HepG2 (cell line): ENCODE results near the gene MRPS21. TPM values are rescaled to one million over a fixed set of nuclear protein-coding genes. Genes with fewer than 3 reads are reported as not detected.

Experiments used
- CREM ChIP-seq, 2 experiments: sonication (generic) in 1 of 2; formaldehyde crosslinking in 1 of 2; IDR thresholded peaks; 2 replicates each; pipeline versions ENCODE4 v1.4.0 to v1.6.1; 2016 to 2020; ENCODE audit warnings: antibody characterized with exemption in 1 of 2, mild to moderate bottlenecking in 1 of 2, missing genetic modification reagents in 1 of 2
- EED ChIP-seq: sonication (generic); formaldehyde crosslinking; IDR thresholded peaks from 2 replicates; pipeline ENCODE4 v1.5.0; 2020; ENCODE audit warnings: mild to moderate bottlenecking, missing genetic modification reagents
- FOXM1 ChIP-seq: sonication (generic); formaldehyde crosslinking; IDR thresholded peaks from 2 replicates; pipeline ENCODE4 v1.5.0; 2020; ENCODE audit warnings: missing genetic modification reagents
- MEIS2 ChIP-seq: sonication (generic); formaldehyde crosslinking; IDR thresholded peaks from 2 replicates; pipeline ENCODE4 v1.9.0; 2021; ENCODE audit warnings: mild to moderate bottlenecking, missing genetic modification reagents
- RARG ChIP-seq: sonication (generic); formaldehyde crosslinking; IDR thresholded peaks from 2 replicates; pipeline ENCODE4 v1.4.0; 2020; ENCODE audit warnings: low read depth, mild to moderate bottlenecking, missing genetic modification reagents
- RFX1 ChIP-seq: fragments of 450-650 bp; IDR thresholded peaks from 2 replicates; pipeline ENCODE4 v1.6.1; 2017
- RFX3 ChIP-seq: IDR thresholded peaks from 2 replicates; pipeline ENCODE4 v1.6.1; 2016; ENCODE audit warnings: missing biosample characterization, missing genetic modification reagents
- SALL2 ChIP-seq: sonication (generic); formaldehyde crosslinking; IDR thresholded peaks from 2 replicates; pipeline ENCODE4 v1.8.1; 2023; ENCODE audit warnings: mild to moderate bottlenecking, missing genetic modification reagents, inconsistent platforms
- SETDB1 ChIP-seq: sonication (generic); formaldehyde crosslinking; IDR thresholded peaks from 2 replicates; pipeline ENCODE4 v1.5.1; 2020; ENCODE audit warnings: missing genetic modification reagents, mild to moderate bottlenecking, borderline replicate concordance
- TAF1 ChIP-seq: sonication (generic); formaldehyde crosslinking; IDR thresholded peaks from 2 replicates; pipeline ENCODE4 v1.4.0; 2020; ENCODE audit warnings: missing genetic modification reagents
- ZNF354B ChIP-seq: sonication (generic); formaldehyde crosslinking; IDR thresholded peaks from 2 replicates; pipeline ENCODE4 v1.8.0; 2022; ENCODE audit warnings: mild to moderate bottlenecking, missing genetic modification reagents
- ZNF614 ChIP-seq: IDR thresholded peaks from 2 replicates; pipeline ENCODE4 v1.6.1; 2018; ENCODE audit warnings: missing biosample characterization, missing genetic modification reagents, inconsistent platforms, borderline replicate concordance
- ZSCAN9 ChIP-seq: IDR thresholded peaks from 2 replicates; pipeline ENCODE4 v1.6.1; 2016; ENCODE audit warnings: borderline replicate concordance
- polyA plus RNA-seq, 8 experiments: library from polyadenylated mRNA; depleted of rRNA in 3 of 8; stranded (reverse) in 7 of 8; unstranded in 1 of 8; fragments of >200 nt; fragmentation: Illumina TruSeq in 4 of 8; extraction: Trizol in 4 of 8; gene quantifications; 2 replicates each; pipeline versions ENCODE4 v1.2.1 to v1.2.3, GENCODE V29; 2011 to 2016; ENCODE audit warnings: low read depth in 4 of 8, missing spikeins in 1 of 8, mixed read lengths in 1 of 8; ENCODE audit not compliant: insufficient read depth in 1 of 8
- total RNA-seq, 5 experiments: library from RNA; depleted of rRNA; stranded (reverse); fragments of >200 nt; fragmentation: Illumina TruSeq; extraction: Trizol; gene quantifications; 2 replicates each; pipeline ENCODE4 v1.2.3, GENCODE V29; 2016; ENCODE audit warnings: low read depth in 1 of 5
- TF ChIP-seq, protein P1 (sequence below): sonication (generic); formaldehyde crosslinking; IDR thresholded peaks from 2 replicates; pipeline ENCODE4 v1.4.0; 2020; ENCODE audit warnings: missing genetic modification reagents
- TF ChIP-seq, protein P2 (sequence below): IDR thresholded peaks from 2 replicates; pipeline ENCODE4 v1.6.1; 2016; ENCODE audit warnings: missing compliant biosample characterization, missing genetic modification reagents, borderline replicate concordance
- TF ChIP-seq, protein P3 (sequence below): sonication (generic); formaldehyde crosslinking; IDR thresholded peaks from 2 replicates; pipeline ENCODE4 v1.4.0; 2020; ENCODE audit warnings: missing genetic modification reagents
- TF ChIP-seq, protein P4 (sequence below): IDR thresholded peaks from 2 replicates; pipeline ENCODE4 v1.6.1; 2016; ENCODE audit warnings: low read depth, borderline replicate concordance
- TF ChIP-seq, protein P5 (sequence below): sonication (generic); formaldehyde crosslinking; IDR thresholded peaks from 2 replicates; pipeline ENCODE4 v1.8.1; 2023; ENCODE audit warnings: mild to moderate bottlenecking, inconsistent platforms, moderate library complexity, missing genetic modification reagents, borderline replicate concordance
- TF ChIP-seq, protein P6 (sequence below): sonication (generic); formaldehyde crosslinking; IDR thresholded peaks from 2 replicates; pipeline ENCODE4 v1.9.0; 2022; ENCODE audit warnings: missing genetic modification reagents, mild to moderate bottlenecking, borderline replicate concordance

The MRPS21 gene
- total and polyA plus RNA-seq, 2 of the 13 experiments (the other 11 are each of a cell fraction or from before 2014, with no cell fraction given): 59.4 to 64.2 TPM

DNA sequence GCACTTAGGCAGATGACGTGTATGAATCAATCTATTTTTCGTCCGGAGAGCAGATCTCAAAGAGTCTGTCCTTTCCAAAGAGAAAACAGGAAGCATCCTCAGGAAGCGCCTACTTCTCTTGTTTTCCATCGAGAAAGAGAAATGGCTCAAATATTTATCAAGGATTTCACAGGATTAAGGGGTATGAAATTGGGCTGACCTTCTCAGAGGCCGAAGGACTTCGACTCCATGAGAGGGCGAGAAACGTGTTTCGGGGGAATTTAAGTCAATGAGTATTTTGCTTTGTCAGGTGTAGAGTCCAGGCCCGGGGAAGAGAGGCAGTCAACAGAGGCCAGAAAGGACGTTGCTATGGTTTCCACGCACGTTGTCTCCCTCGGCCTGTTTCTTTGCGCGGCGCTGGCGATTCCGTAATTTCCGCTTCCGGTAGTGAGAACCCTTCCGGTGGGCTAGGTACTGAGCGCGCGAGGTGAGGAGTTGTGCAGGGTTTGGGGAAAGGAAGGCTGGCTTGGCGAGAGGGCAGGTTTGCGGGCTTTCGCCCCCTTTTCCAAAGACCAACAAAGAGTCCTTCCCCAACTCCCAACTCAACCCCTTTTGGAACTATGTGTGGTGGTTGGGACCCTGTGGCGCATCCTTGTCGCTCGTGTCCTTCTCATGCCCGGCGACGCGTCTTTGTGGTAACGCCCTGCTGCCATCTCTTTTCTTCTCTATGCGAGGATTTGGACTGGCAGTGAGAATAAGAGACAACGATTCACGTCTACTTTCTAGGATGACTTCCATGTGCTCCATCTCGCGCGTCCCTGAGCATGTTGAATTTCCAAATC lies at the start of gene MRPS21 (continued):
- TF ChIP-seq RFX1 (peak; percentile 89), MEIS2 (CRISPR knock-in tag) (peak; percentile 51; the same call in 1 of the 2 replicates), SETDB1 (CRISPR knock-in tag) (no peak), RFX3 (CRISPR knock-in tag) (peak; percentile 90), ZSCAN9 (CRISPR knock-in tag) (peak; percentile 60), TAF1 (CRISPR knock-in tag) (peak; percentile 86), ZNF614 (CRISPR knock-in tag) (peak; percentile 76; the same call in 1 of the 2 replicates), EED (no peak), RARG (no peak), SALL2 (CRISPR knock-in tag) (peak; percentile 90; the same call in 1 of the 2 replicates), CREM (IDR thresholded peaks at IDR 0.05) (peak; percentile 94), CREM (CRISPR knock-in tag; IDR thresholded peaks at IDR 0.05) (0 out of 2 replicates have a peak, but pooled peaks have one; percentile 35), FOXM1 (CRISPR knock-in tag) (no peak), ZNF354B (CRISPR knock-in tag) (0 out of 2 replicates have a peak, but pooled peaks have one; percentile 55)
- TF ChIP-seq, protein P1, sequence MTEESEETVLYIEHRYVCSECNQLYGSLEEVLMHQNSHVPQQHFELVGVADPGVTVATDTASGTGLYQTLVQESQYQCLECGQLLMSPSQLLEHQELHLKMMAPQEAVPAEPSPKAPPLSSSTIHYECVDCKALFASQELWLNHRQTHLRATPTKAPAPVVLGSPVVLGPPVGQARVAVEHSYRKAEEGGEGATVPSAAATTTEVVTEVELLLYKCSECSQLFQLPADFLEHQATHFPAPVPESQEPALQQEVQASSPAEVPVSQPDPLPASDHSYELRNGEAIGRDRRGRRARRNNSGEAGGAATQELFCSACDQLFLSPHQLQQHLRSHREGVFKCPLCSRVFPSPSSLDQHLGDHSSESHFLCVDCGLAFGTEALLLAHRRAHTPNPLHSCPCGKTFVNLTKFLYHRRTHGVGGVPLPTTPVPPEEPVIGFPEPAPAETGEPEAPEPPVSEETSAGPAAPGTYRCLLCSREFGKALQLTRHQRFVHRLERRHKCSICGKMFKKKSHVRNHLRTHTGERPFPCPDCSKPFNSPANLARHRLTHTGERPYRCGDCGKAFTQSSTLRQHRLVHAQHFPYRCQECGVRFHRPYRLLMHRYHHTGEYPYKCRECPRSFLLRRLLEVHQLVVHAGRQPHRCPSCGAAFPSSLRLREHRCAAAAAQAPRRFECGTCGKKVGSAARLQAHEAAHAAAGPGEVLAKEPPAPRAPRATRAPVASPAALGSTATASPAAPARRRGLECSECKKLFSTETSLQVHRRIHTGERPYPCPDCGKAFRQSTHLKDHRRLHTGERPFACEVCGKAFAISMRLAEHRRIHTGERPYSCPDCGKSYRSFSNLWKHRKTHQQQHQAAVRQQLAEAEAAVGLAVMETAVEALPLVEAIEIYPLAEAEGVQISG (CRISPR knock-in tag): peak; percentile 94
- TF ChIP-seq, protein P2, sequence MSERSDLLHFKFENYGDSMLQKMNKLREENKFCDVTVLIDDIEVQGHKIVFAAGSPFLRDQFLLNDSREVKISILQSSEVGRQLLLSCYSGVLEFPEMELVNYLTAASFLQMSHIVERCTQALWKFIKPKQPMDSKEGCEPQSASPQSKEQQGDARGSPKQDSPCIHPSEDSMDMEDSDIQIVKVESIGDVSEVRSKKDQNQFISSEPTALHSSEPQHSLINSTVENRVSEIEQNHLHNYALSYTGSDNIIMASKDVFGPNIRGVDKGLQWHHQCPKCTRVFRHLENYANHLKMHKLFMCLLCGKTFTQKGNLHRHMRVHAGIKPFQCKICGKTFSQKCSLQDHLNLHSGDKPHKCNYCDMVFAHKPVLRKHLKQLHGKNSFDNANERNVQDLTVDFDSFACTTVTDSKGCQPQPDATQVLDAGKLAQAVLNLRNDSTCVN (CRISPR knock-in tag): peak; percentile 30; the same call in 1 of the 2 replicates
- TF ChIP-seq, protein P3, sequence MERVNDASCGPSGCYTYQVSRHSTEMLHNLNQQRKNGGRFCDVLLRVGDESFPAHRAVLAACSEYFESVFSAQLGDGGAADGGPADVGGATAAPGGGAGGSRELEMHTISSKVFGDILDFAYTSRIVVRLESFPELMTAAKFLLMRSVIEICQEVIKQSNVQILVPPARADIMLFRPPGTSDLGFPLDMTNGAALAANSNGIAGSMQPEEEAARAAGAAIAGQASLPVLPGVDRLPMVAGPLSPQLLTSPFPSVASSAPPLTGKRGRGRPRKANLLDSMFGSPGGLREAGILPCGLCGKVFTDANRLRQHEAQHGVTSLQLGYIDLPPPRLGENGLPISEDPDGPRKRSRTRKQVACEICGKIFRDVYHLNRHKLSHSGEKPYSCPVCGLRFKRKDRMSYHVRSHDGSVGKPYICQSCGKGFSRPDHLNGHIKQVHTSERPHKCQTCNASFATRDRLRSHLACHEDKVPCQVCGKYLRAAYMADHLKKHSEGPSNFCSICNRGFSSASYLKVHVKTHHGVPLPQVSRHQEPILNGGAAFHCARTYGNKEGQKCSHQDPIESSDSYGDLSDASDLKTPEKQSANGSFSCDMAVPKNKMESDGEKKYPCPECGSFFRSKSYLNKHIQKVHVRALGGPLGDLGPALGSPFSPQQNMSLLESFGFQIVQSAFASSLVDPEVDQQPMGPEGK (CRISPR knock-in tag): 0 out of 2 replicates have a peak, but pooled peaks have one; percentile 24
- TF ChIP-seq, protein P4, sequence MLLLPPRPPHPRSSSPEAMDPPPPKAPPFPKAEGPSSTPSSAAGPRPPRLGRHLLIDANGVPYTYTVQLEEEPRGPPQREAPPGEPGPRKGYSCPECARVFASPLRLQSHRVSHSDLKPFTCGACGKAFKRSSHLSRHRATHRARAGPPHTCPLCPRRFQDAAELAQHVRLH: peak; percentile 90; the same call in 1 of the 2 replicates
- TF ChIP-seq, protein P5, sequence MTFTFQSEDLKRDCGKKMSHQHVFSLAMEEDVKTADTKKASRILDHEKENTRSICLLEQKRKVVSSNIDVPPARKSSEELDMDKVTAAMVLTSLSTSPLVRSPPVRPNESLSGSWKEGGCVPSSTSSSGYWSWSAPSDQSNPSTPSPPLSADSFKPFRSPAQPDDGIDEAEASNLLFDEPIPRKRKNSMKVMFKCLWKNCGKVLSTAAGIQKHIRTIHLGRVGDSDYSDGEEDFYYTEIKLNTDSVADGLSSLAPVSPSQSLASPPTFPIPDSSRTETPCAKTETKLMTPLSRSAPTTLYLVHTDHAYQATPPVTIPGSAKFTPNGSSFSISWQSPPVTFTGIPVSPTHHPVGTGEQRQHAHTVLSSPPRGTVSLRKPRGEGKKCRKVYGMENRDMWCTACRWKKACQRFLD: peak; percentile 83; the same call in 1 of the 2 replicates
- TF ChIP-seq, protein P6, sequence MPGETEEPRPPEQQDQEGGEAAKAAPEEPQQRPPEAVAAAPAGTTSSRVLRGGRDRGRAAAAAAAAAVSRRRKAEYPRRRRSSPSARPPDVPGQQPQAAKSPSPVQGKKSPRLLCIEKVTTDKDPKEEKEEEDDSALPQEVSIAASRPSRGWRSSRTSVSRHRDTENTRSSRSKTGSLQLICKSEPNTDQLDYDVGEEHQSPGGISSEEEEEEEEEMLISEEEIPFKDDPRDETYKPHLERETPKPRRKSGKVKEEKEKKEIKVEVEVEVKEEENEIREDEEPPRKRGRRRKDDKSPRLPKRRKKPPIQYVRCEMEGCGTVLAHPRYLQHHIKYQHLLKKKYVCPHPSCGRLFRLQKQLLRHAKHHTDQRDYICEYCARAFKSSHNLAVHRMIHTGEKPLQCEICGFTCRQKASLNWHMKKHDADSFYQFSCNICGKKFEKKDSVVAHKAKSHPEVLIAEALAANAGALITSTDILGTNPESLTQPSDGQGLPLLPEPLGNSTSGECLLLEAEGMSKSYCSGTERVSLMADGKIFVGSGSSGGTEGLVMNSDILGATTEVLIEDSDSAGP (CRISPR knock-in tag): peak; percentile 72
